GM19468 (cell line): ENCODE measurements around the gene TPSD1.
"Not testable (repeated sequence)": the region's sequence is repeated elsewhere in the genome, so short reads cannot be mapped to it uniquely, and the experiment has no call there.

Experiments
- ATAC-seq: cut with Tn5 transposase; IDR thresholded peaks from one replicate; pipeline ENCODE4 v1.9.1; 2021; ENCODE audit warnings: mild to moderate bottlenecking, moderate library complexity, moderate number of reproducible peaks; ENCODE audit not compliant: unreplicated experiment; ENCODE audit errors: extremely low read depth

Gene TPSD1

GRCh38 chr16:1260101-1260680 lies 4.3 kb downstream of the TPSD1 start:
- no peak for ATAC-seq

- ATAC-seq: no peak
These were observed 5.4 kb downstream of the TPSD1 start for GRCh38 chr16:1261131-1261892.

- no peak for ATAC-seq
These were observed 6.5 kb downstream of the TPSD1 start for GRCh38 chr16:1262210-1262845.

GRCh38 chr16:1262846-1263221 lies 7.0 kb downstream of the TPSD1 start:
- no peak for ATAC-seq

- ATAC-seq: no peak
These were observed 7.9 kb downstream of the TPSD1 start for GRCh38 chr16:1263591-1264344.

- no peak for ATAC-seq
These were observed 8.6 kb downstream of the TPSD1 start for GRCh38 chr16:1264345-1265089.

- ATAC-seq: no peak
These were observed 9.3 kb downstream of the TPSD1 start for GRCh38 chr16:1265090-1265630.

- ATAC-seq: no peak
These were observed 10.0 kb downstream of the TPSD1 start for GRCh38 chr16:1265826-1266225.

GRCh38 chr16:1269418-1269817 lies 13.5 kb downstream of the TPSD1 start:
- not testable (repeated sequence) for ATAC-seq

GRCh38 chr16:1271380-1271723 lies 15.5 kb downstream of the TPSD1 start:
- ATAC-seq: no peak

GRCh38 chr16:1271724-1272413 lies 16.0 kb downstream of the TPSD1 start:
- not testable (repeated sequence) for ATAC-seq

GRCh38 chr16:1272453-1273198 lies 16.8 kb downstream of the TPSD1 start:
- ATAC-seq: no peak

- ATAC-seq: no peak
These were observed 17.9 kb downstream of the TPSD1 start for GRCh38 chr16:1273816-1274215.

GRCh38 chr16:1274767-1275166 lies 18.9 kb downstream of the TPSD1 start:
- no peak for ATAC-seq

- ATAC-seq: no peak
These were observed 20.1 kb downstream of the TPSD1 start for GRCh38 chr16:1275791-1276579.

GRCh38 chr16:1276580-1276878 lies 20.7 kb downstream of the TPSD1 start:
- no peak for ATAC-seq

GRCh38 chr16:1277151-1277598 lies 21.3 kb downstream of the TPSD1 start:
- ATAC-seq: no peak
